HPDE6-E6E7 (cell line): ENCODE results near the gene KAT6B.
"Not testable (repeated sequence)": the region's sequence is repeated elsewhere in the genome, so short reads cannot be mapped to it uniquely, and the experiment has no call there.

Source experiments
- DNase-seq: peaks from one replicate; pipeline ENCODE4 v3.0.0; 2011; ENCODE audit warnings: missing footprints; ENCODE audit errors: extremely low spot score

Gene KAT6B

DNA sequence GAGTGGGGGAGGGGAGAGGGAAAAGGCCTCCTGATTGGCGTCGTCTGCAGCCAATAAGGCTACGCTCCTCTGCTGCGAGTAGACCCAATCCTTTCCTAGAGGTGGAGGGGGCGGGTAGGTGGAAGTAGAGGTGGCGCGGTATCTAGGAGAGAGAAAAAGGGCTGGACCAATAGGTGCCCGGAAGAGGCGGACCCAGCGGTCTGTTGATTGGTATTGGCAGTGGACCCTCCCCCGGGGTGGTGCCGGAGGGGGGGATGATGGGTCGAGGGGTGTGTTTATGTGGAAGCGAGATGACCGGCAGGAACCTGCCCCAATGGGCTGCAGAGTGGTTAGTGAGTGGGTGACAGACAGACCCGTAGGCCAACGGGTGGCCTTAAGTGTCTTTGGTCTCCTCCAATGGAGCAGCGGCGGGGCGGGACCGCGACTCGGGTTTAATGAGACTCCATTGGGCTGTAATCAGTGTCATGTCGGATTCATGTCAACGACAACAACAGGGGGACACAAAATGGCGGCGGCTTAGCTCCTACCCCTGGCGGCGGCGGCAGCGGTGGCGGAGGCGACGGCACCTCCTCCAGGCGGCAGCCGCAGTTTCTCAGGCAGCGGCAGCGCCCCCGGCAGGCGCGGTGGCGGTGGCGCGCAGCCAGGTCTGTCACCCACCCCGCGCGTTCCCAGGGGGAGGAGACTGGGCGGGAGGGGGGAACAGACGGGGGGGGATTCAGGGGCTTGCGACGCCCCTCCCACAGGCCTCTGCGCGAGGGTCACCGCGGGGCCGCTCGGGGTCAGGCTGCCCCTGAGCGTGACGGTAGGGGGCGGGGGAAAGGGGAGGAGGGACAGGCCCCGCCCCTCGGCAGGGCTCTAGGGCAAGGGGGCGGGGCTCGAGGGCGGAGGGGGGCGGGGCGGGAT, at the start of gene KAT6B:
KAT6B (plus strand) TSS at position 459 of the 903 bp plus-strand sequence. CDS start 16,258 bp downstream, outside the sequence.
- peak; percentile 99 for DNase-seq

DNA sequence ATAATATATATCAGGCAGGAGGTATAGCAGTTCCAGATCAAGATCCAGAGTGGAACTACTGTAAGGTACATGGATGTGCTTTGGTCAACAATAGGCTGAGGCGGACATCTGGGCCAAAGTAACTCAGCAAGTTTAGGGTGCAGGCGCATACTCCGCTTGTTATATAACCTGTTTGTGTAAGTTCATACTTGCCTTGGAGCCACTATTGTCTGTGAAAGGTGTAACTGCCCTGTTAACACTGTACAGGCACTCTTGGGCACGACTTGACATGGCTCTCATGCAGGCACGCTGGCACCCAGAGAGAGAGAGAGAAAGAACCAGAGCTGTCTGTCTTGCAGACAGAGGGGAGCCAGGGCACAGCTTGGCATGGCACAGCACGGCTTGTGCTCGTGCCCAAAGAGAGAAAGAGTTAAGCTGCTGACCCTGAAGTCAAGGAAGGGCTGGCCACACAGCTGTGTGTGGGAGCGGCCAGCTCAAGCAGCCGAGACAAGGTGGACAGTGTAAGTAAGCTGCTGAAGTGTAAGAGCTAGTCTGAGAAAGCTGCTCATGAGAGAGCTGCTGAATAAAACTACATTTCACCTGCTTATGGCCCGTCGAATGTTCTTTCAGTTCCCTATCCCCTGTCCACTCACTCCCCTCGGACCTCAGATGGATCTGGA, 47.8 kb upstream of the KAT6B start:
- DNase-seq = no peak

DNA sequence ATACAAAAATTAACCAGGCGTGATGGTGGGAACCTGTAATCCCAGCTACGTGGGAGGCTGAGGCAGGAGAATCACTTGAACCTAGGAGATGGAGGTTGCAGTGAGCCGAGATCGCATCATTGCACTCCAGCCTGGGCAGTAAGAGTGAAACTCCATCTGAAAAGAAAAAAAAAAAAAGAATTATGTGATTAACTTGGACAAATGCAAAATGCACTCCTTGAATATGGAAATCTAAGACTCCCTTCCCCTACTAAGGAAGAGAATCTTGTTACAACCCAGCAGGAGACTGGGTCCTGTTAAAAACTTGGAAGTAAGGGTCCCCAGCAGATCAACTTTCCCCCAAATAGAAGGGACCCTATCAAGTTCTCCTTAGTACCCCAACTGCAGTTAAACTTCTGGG, 44.5 kb upstream of the KAT6B start:
- DNase-seq = not testable (repeated sequence)

DNA sequence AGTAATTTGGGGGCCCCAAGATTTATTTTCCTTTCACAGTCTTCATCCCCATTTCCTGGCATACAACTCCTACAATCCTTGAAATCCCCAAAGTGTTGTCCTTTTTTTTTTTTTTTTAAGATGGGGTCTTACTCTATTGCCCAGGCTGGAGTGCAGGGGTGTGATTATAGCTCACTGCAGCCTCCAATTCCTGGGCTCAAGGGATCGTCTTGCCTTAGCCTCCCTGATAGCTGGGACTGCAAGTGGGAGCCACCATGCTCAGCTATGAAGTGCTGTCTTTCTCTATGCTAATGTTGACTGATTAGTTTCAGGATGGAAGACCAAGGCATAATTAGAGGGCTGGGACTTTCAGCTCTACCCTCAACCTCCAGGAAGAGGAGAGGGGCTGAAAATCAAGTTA, 41.9 kb upstream of the KAT6B start:
- DNase-seq = no peak

DNA sequence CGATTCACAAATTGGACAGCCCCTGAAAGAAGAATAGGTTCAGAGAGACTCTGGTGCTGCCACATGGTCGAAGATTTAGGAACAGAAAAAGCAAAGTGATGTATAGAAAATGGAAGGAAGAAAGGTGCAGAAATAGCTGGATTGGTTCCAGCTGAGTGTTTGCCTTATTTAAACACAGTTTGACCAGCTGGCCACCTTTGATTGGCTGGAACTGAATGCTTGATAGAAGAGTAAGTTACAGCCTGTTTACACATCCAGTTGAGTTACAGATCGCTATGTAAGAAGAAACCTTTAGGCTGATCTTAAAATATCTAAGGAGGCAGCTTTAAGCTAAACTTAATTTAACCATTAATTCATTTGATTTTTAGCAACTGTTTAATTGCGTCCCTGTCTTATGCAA, 40.3 kb upstream of the KAT6B start:
- DNase-seq = no peak

DNA sequence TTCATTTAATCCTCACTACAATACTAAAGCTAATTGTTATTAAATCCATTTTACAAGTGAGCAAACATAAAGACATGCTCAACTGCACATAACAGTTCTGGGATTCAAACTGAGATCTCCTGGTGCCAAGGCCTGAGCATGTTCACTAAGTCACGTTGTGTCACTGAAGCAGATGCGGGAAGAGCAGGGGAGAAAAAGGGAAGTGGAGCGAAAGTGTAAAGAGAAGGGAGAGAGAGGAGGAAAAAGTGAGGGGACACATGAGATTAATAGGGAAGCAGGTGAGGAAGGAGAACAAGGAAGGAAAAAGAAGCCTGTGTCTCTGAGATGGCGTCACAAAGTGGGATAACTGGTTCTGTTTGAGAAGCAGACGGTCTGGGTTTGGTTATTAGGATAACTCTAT, 38.9 kb upstream of the KAT6B start:
- no peak for DNase-seq

DNA sequence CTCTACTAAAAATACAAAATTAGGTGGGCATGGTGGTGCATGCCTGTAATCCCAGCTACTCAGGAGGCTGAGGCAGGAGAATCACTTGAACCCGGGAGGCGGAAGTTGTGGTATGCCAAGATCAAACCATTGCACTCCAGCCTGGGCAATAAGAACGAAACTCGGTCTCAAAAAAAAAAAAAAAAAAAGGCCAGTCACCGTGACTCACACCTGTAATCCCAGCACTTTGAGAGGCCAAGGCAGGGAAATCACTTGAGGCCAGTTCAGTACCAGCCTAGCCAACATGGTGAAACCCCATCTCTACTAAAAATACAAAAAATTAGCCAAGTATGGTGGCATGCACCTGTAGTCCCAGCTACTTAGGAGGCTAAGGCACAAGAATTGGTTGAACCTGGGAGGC, 34.4 kb upstream of the KAT6B start:
- not testable (repeated sequence) for DNase-seq

DNA sequence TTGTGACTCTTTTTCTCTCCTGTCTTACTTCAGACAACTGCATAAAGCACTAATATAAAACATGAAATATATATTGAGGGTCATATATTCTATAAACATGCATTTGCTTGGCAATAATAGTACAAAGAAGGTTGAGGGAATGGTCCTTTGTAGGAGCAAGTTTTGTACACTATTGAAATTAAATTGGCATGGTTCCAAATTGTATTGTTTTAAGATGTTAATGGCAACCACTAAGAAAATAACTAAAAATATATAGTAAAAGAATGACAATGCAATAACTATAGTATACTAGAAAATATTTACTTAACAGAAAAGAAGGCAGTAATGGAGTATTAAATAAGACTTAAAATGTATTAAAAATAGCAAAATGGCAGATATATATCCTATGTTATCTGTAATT, 33.7 kb upstream of the KAT6B start:
- DNase-seq = no peak

DNA sequence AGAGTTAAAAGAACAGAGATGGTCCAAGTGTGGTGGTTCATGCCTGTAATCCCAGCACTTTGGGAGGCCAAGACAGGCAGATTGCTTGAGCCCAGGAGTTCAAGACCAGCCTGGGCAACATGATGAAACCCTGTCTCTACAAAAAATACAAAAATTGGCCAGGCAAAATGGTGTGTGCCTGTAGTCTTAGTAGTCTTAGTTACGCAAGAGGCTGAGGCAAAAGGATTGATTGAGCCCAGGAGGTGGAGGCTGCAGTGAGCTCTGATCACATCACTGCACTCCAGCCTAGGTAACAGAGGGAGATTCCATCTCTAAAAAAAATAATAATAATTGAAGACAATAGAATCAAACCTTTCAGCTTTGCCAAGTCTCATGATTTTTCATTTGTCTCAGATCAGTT, 33.2 kb upstream of the KAT6B start:
- not testable (repeated sequence) for DNase-seq

DNA sequence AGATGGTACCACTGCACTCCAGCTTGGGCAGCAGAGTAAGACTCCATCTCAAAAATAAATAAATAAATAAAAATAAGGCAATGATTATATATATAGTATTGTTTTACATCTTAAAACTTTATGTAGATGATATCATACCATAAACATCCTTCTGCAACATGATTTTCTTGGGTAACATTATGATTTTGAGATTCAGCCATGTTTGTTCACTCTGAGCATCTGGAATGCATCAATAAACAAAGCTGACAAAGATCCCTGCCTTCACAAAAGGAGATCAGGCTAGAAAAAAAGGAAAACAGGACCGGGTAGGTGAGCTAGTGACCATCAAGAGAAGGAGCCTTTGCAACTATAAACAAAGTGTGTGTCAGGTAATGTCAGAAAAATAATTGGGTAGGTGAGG, 31.9 kb upstream of the KAT6B start:
- no peak for DNase-seq

DNA sequence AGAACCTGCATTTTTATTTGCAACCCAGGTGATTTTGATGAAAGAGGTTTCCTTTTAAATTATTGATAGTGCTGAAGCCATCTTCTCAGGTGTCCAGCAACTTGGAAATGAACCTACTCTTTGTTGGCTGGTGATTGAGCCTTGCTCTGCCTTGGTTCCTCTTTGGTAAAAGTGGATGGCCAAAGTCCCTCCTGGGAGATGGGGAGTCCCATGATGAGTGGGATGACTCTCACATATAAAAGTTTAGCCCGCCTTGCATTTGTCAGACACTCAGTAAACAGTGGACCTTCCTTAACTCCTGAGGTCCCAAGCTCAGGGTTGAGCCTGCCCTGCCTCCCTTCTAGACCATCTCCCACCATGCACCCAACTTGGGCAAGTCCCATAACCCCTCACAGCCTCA, 28.9 kb upstream of the KAT6B start:
- no peak for DNase-seq

DNA sequence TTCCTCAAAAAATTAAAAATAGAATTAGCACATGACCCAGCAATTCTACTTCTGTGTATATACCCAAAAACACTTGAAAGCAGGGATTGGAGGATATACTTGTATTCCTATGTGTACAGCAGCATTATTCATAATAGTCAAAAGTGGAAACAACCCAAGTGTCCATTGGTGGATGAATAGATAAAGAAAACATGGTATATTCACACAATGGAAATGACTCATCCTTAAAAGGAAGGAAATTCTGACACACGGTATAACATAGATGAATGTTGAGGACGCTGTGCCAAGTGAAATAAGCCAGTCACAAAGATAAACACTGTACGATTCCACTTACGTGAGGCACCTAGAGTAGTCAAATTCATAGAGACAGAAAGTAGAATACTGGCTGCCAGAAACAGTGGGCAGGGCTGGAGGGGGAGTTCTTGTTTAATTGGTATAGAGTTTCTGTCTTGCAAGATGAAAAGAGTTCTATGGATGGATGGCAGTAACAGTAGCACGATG, 26.6 kb upstream of the KAT6B start:
- DNase-seq = peak; percentile 25

DNA sequence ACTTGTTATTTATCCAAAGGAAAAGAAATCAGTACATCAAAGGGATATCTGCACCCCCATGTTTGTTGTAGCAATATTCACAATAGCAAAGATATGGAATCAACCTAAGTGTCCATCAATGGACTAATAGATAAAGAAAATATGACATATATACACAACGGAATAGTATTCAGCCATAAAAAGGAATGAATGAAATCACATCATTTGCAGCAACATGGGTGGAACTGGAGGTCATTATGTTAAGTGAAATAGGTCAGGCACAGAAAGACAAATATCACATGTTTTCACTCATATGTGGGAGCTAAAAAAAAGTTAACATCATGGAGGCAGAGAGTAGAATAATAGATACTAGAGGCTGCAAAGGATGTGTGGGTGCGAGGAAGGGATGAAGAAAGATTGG, 25.0 kb upstream of the KAT6B start:
- no peak for DNase-seq

DNA sequence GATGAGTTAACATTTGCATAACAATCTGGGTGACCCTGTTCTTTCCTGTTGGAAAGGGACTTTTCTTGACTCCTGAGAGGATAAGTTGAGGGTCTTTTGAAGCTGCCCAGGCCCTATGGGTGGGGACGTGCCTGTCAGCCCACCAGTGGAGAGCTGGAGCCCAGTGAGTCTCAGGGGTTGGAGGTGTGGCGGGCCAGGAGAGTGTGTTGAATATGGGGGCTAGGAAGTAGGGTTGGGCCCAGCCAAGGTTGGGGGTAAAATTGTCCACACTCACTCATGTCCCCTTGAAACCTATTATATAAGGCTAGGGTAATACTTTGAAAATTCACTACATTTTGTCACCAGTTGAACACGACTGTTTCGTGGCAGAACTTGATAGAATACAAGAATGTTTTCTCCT, 17.9 kb upstream of the KAT6B start:
- DNase-seq = no peak

DNA sequence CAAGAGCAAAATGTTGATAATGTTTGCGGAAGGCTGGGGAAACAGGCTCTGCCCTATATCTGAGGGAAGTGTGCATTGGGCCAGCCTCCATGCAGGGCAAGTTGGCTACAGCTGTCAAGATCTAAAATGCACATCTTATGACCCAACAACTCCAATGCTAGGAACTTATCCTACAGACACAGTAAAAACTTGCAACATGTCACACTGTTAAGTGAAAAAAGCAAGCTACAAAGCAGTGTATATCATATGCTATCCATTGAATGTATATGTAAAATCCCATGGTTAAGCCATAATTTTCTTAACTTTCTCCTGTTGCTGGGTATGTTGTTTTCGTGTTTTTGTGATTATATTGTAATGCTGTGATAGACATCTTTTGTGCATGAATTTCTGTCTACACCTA, 16.3 kb upstream of the KAT6B start:
- DNase-seq = no peak

DNA sequence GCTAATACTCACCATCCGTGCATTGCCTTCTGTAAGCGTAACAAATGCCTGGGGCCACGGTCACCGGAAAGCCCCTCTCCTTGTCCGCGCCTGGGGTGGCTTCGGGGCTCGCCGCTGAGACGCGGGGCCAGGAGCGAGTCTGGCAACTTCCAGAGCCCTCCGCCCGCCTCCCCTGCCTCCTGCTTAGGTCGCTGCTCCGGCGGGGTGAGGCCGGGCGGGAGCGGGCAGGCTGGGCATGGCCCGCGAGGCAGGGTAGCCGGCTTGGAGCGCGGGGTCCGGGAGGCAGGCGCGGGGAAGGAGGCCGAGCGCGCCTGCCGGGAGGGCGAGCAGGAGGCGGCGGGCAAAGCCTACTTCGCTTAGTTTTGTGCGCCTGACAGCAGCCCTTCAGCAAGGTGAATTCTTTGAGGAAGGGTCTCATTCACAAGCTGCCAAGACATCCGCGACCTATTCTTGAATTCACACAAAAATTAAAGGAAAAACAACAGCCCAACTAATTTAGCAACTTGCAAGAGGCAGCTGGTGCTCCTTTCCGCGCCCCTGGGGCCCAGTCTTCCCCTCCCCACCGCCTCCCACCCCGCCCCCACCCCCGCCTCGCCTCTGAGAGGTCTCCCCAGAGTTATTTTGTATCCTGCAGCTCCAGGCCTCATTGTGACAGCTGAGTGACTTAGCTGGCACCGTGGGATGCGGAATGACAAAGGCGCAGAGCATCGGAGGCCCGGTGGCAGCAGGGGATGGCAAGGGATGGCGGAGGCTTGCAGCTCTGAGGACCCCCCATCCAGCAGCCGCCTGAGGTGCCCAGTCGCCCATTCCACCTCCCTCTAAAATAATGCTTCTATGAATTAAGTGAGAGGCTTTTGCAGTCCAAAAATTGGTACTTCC, 12.8 kb upstream of the KAT6B start:
- no peak for DNase-seq

DNA sequence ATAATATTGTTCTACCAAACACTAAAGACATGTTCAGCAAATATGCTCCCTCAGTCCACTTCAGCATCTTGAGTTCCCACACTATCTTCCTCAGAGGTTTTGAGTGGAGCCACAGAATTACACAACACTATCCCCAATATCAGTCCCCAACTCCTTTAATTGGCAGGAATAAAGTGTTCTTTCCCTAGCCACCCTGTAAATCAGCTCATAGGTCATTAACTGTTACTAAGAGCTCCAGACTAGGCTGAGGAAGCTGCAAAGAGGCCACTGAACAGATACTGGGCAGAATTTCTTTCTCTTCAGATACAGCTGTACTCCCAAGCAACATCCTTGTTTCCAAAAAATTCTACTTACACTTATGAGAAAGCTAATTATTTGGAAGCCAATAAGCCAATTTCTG, 11.6 kb upstream of the KAT6B start:
- DNase-seq = no peak

DNA sequence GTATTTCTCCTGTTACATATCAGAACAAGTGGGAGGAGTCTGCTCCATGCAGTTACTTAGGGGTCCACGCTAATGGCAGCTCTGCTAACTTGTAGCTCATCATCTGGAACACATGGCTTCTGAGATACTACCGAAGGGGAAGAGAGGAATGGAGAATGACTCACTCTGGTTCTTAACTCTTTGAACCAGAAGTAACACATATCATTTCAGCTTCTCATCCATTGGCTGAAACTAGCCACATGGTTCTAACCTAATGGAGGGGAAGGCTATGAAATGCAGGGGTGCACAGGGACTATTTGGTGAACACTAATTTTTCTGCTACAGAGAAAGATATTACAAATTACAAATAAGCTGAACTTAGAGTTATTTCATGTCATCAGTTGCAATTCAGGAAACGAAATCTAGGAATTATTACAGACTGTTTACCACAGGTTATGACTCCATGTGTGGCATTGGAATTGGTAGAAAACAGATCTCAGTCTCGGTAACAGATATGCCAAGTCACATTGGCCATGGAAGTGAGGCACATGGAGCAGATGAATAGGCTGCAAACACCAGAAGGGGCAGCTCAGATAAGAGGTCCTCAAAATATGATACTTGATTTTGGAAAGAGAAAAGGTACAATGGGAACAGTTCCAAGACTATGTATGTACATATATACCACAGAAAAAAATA, 9.4 kb upstream of the KAT6B start:
- DNase-seq = no peak

DNA sequence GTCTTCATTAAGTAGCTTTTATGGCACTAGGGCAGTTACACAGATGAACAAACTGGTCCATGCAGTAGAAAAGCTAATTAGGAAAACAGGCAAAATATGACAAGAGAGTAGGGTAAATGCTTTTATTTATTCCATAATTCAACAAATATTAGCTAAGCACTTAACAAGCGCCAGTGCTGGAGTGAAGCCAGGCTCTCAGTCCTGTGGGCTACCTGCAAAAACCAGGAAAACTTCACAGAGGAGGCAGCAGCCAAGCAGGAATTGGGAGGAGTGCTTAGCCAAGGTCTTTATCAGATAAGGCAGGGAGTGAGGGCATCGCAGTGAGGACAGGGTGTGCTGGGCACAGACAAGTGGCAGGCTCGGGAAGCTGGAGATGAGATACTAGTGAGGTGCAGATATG, 4.9 kb upstream of the KAT6B start:
- no peak for DNase-seq

DNA sequence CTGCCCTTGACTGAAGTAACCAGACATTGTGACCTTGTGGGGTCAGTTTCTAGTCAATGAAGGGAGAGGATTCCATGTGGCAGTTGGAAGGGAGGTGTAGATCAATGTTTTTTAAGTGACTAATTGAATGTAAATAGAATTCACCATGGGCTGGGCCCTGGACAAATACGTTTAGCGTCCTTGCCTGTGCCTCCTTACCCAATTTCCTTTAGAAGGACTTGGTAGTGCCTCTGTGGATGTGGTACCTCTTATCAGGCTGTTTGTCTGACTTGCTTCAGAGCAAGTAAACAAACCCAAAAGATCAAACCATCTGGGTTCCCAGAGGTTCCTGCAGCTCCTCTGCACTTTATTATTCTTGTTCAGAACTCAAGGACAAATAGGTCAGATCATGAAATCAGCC, 4.3 kb upstream of the KAT6B start:
- no peak for DNase-seq

DNA sequence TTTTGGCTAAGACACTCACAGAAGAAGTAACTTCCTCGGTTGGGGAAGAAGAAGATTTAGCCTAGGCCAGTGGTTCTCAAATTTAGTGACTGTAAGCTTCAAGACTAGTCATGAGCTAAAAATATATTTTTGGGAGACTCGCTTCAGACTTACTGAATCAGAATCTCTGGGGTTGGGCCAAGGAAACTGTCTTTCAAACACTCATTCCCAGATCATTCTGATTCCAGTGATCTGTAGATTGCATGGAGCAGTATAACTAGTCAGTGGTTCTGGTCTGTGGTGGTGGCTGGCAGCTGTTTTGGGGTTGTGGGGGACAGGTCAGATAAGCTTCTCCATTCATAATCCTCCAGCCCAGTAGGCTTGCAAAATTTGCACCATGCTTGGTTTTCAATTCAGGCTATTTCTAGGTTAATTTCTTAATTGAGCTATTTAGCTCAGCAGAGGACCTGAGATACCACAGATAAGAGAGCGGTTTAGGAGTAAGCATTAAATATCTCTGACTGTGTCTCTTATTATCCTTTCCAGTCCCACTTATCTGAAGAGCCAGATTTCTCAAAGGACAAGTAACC, 3.8 kb upstream of the KAT6B start:
- no peak for DNase-seq
